Neural crest cell (in vitro differentiated cells): Measurements from ENCODE around the gene CTTN. TPM values are rescaled to one million over a fixed set of nuclear protein-coding genes. Genes with fewer than 3 reads are reported as not detected.

ENCODE experiments used
- DNase-seq: peaks from one replicate; pipeline ENCODE4 v3.0.0; 2021; ENCODE audit warnings: low read depth, mixed read lengths, low spot score
- H3K27ac Mint-ChIP-seq: one replicate; pipeline ENCODE4 v1.8.0; 2021; ENCODE audit warnings: mild to moderate bottlenecking, mixed read lengths; ENCODE audit not compliant: unreplicated experiment
- H3K27me3 Mint-ChIP-seq: 2 replicates; pipeline ENCODE4 v1.8.0; 2021; ENCODE audit warnings: low read depth, mild to moderate bottlenecking, mixed read lengths
- H3K36me3 Mint-ChIP-seq: 2 replicates; pipeline ENCODE4 v1.8.0; 2021; ENCODE audit warnings: low read depth, mild to moderate bottlenecking, mixed read lengths
- H3K4me1 Mint-ChIP-seq: 2 replicates; pipeline ENCODE4 v1.8.0; 2021; ENCODE audit warnings: mixed read lengths
- H3K4me3 Mint-ChIP-seq: one replicate; pipeline ENCODE4 v1.8.0; 2021; ENCODE audit warnings: mild to moderate bottlenecking, mixed read lengths
- H3K9me3 Mint-ChIP-seq: 2 replicates; pipeline ENCODE4 v1.8.0; 2021; ENCODE audit warnings: mixed read lengths
- CTCF ChIP-seq: fragments of 200-600 bp; sonication (generic); conservative IDR thresholded peaks from 2 replicates; pipeline ENCODE4 v1.5.0; 2021; ENCODE audit warnings: antibody characterized with exemption, mild to moderate bottlenecking
- total RNA-seq: library from RNA; stranded (reverse); gene quantifications from 2 replicates; pipeline ENCODE4 v1.2.1, GENCODE V29; 2021

The CTTN gene
- total RNA-seq, 1 donor from 2014 or later: 146 TPM

- Mint-ChIP-seq H3K36me3 (peaks cover 19% of the 10 kb centered on the region), H3K27ac (no peak overlapping the region)
- no peak for DNase-seq
Observed at GRCh38 chr11:70420008-70420464, 21.7 kb downstream of the CTTN start.

GRCh38 chr11:70420496-70420895 is 22.2 kb downstream of the CTTN start:
- TF ChIP-seq CTCF: no peak
- no peak overlapping the region for H3K4me3 Mint-ChIP-seq
- DNase-seq: no peak
- H3K4me1 Mint-ChIP-seq: no peaks in the 10 kb centered on the region
- no peaks in the 10 kb centered on the region for H3K27me3 Mint-ChIP-seq
- peaks cover 18% of the 10 kb centered on the region for H3K36me3 Mint-ChIP-seq
- no peaks in the 10 kb centered on the region for H3K9me3 Mint-ChIP-seq
- no peak overlapping the region for H3K27ac Mint-ChIP-seq

More at GRCh38 chr11:70420008-70420464, 21.7 kb downstream of the CTTN start:
- no peak for TF ChIP-seq CTCF
- H3K4me3 Mint-ChIP-seq: no peak overlapping the region
- H3K9me3 Mint-ChIP-seq: no peaks in the 10 kb centered on the region
- no peaks in the 10 kb centered on the region for H3K27me3 Mint-ChIP-seq
- no peaks in the 10 kb centered on the region for H3K4me1 Mint-ChIP-seq

- Mint-ChIP-seq H3K27me3 (no peaks in the 10 kb centered on the region), H3K4me3 (no peak overlapping the region), H3K9me3 (no peaks in the 10 kb centered on the region), H3K4me1 (no peaks in the 10 kb centered on the region), H3K36me3 (peaks cover 16% of the 10 kb centered on the region), H3K27ac (no peak overlapping the region)
- TF ChIP-seq CTCF: no peak
- DNase-seq: no peak
Observed at GRCh38 chr11:70421123-70421522, 22.8 kb downstream of the CTTN start.

- H3K27ac Mint-ChIP-seq: peak overlapping the region; percentile 43
- no peaks in the 10 kb centered on the region for H3K4me1 Mint-ChIP-seq
- TF ChIP-seq CTCF: no peak
- no peaks in the 10 kb centered on the region for H3K27me3 Mint-ChIP-seq
- no peaks in the 10 kb centered on the region for H3K9me3 Mint-ChIP-seq
- no peak overlapping the region for H3K4me3 Mint-ChIP-seq
- peaks cover 18% of the 10 kb centered on the region for H3K36me3 Mint-ChIP-seq
- DNase-seq: no peak
Observed at GRCh38 chr11:70422692-70423522, 24.6 kb downstream of the CTTN start.

- Mint-ChIP-seq H3K27ac (no peak overlapping the region), H3K27me3 (no peaks in the 10 kb centered on the region), H3K4me1 (no peaks in the 10 kb centered on the region), H3K9me3 (no peaks in the 10 kb centered on the region), H3K4me3 (no peak overlapping the region), H3K36me3 (peaks cover 18% of the 10 kb centered on the region)
- no peak for TF ChIP-seq CTCF
- DNase-seq: no peak
Observed at GRCh38 chr11:70423523-70424505, 25.5 kb downstream of the CTTN start.
